Suprapubic skin (tissue), 4 donors: ENCODE measurements around the gene RASA3. TPM values are rescaled to one million over a fixed set of nuclear protein-coding genes. Genes with fewer than 3 reads are reported as not detected.
A peak's percentile ranks its signal among the peaks of the same experiment; 100 is the strongest.

Experiments used
- DNase-seq, 2 donors: peaks; one replicate each; pipeline ENCODE4 v3.0.0-alpha.2; 2019; ENCODE audit warnings: low spot score in 2 of 2
- H3K27ac ChIP-seq: fragments of 200-600 bp; sonication (generic); one replicate; pipeline ENCODE4 v1.5.1; 2019
- H3K27me3 ChIP-seq: fragments of 200-600 bp; sonication (generic); one replicate; pipeline ENCODE4 v1.5.1; 2019
- H3K36me3 ChIP-seq: fragments of 200-600 bp; sonication (generic); one replicate; pipeline ENCODE4 v1.5.1; 2019
- H3K4me1 ChIP-seq: fragments of 200-600 bp; sonication (generic); one replicate; pipeline ENCODE4 v1.5.1; 2019
- H3K4me3 ChIP-seq: fragments of 200-600 bp; sonication (generic); one replicate; pipeline ENCODE4 v1.5.1; 2019; ENCODE audit warnings: mild to moderate bottlenecking
- H3K9me3 ChIP-seq: fragments of 200-600 bp; sonication (generic); one replicate; pipeline ENCODE4 v1.5.1; 2019
- EP300 ChIP-seq: sonication (generic); formaldehyde crosslinking; IDR thresholded peaks from one replicate; pipeline ENCODE4 v1.6.1; 2017; ENCODE audit warnings: antibody characterized with exemption
- POLR2A ChIP-seq, 2 donors: fragments of 450-650 bp; IDR thresholded peaks; one replicate each; pipeline ENCODE4 v1.6.1; 2017; ENCODE audit warnings: antibody characterized with exemption in 2 of 2, mild to moderate bottlenecking in 2 of 2, moderate library complexity in 2 of 2
- POLR2AphosphoS5 ChIP-seq, 3 donors: sonication (generic); formaldehyde crosslinking; IDR thresholded peaks; one replicate each; pipeline ENCODE4 v1.6.1; 2017; ENCODE audit warnings: antibody characterized with exemption in 3 of 3
- WGBS: methylation state at CpG from one replicate; pipeline ENCODE4 v1.1.5; 2018; 5-methylcytosine and 5-hydroxymethylcytosine counted together
- total RNA-seq, 4 donors: library from RNA; depleted of rRNA; stranded (reverse); fragments of >200 nt; gene quantifications; one replicate each; pipeline ENCODE4 v1.1.0, GENCODE V29; 2016
- TF ChIP-seq, protein P1 (sequence below), 2 donors: fragments of 200-600 bp in 1 of 2; fragments of 450-650 bp in 1 of 2; sonication (generic) in 1 of 2; IDR thresholded peaks; one replicate each; pipeline ENCODE4 v1.5.1; 2016 to 2019; ENCODE audit warnings: antibody characterized with exemption in 2 of 2, mild to moderate bottlenecking in 1 of 2, moderate library complexity in 1 of 2

The RASA3 gene
- total RNA-seq, 4 donors from 2014 or later, result 15.3 to 37.1 (median 16.4) TPM

- no peak overlapping the region for H3K4me3 ChIP-seq
- DNase-seq, result no peak
- H3K4me1 ChIP-seq, result peaks cover 29% of the 10 kb centered on the region
- no peak overlapping the region for H3K27ac ChIP-seq
- TF ChIP-seq, protein P1, sequence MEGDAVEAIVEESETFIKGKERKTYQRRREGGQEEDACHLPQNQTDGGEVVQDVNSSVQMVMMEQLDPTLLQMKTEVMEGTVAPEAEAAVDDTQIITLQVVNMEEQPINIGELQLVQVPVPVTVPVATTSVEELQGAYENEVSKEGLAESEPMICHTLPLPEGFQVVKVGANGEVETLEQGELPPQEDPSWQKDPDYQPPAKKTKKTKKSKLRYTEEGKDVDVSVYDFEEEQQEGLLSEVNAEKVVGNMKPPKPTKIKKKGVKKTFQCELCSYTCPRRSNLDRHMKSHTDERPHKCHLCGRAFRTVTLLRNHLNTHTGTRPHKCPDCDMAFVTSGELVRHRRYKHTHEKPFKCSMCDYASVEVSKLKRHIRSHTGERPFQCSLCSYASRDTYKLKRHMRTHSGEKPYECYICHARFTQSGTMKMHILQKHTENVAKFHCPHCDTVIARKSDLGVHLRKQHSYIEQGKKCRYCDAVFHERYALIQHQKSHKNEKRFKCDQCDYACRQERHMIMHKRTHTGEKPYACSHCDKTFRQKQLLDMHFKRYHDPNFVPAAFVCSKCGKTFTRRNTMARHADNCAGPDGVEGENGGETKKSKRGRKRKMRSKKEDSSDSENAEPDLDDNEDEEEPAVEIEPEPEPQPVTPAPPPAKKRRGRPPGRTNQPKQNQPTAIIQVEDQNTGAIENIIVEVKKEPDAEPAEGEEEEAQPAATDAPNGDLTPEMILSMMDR (IDR thresholded peaks at IDR 0.05), result no peak
- TF ChIP-seq POLR2A (IDR thresholded peaks at IDR 0.05), result no peak
- no peak for TF ChIP-seq EP300
- TF ChIP-seq POLR2AphosphoS5 (IDR thresholded peaks at IDR 0.05), result no peak
- WGBS, result 67% methylated on average over 8 of the region's 19 CpGs
- no peaks in the 10 kb centered on the region for H3K9me3 ChIP-seq
- H3K36me3 ChIP-seq, result peaks cover 4% of the 10 kb centered on the region
- H3K27me3 ChIP-seq, result no peaks in the 10 kb centered on the region
Measured at GRCh38 chr13:114038211-114038613, 94.2 kb downstream of the RASA3 start.

DNA sequence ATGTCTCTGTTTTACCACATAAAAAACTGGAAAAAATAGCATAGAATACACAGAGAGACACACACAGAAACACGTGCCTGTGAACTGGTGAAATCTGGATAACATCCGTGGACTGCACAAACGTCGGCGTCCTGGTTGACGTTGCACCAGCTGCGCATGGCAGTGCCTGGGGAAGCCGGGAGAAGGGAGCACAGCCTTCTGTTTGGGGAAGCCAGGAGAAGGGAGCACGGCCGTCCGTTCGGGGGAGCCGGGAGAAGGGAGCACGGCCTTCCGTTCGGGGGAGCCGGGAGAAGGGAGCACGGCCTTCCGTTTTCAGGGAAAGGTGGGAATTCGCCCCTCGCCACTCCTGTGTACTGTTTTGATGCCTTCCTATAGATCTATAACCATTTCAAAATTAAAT is 94.7 kb downstream of the RASA3 start:
- DNase-seq, result no peak
- Histone ChIP-seq H3K9me3 (no peaks in the 10 kb centered on the region), H3K27me3 (no peaks in the 10 kb centered on the region), H3K27ac (no peak overlapping the region), H3K4me3 (no peak overlapping the region), H3K36me3 (peaks cover 2% of the 10 kb centered on the region), H3K4me1 (peaks cover 27% of the 10 kb centered on the region)
- WGBS, result 89% methylated on average over 21 of the region's 21 CpGs
- TF ChIP-seq, protein P1 (IDR thresholded peaks at IDR 0.05), result no peak
- TF ChIP-seq EP300 (no peak), POLR2AphosphoS5 (IDR thresholded peaks at IDR 0.05) (no peak), POLR2A (IDR thresholded peaks at IDR 0.05) (no peak)

DNA sequence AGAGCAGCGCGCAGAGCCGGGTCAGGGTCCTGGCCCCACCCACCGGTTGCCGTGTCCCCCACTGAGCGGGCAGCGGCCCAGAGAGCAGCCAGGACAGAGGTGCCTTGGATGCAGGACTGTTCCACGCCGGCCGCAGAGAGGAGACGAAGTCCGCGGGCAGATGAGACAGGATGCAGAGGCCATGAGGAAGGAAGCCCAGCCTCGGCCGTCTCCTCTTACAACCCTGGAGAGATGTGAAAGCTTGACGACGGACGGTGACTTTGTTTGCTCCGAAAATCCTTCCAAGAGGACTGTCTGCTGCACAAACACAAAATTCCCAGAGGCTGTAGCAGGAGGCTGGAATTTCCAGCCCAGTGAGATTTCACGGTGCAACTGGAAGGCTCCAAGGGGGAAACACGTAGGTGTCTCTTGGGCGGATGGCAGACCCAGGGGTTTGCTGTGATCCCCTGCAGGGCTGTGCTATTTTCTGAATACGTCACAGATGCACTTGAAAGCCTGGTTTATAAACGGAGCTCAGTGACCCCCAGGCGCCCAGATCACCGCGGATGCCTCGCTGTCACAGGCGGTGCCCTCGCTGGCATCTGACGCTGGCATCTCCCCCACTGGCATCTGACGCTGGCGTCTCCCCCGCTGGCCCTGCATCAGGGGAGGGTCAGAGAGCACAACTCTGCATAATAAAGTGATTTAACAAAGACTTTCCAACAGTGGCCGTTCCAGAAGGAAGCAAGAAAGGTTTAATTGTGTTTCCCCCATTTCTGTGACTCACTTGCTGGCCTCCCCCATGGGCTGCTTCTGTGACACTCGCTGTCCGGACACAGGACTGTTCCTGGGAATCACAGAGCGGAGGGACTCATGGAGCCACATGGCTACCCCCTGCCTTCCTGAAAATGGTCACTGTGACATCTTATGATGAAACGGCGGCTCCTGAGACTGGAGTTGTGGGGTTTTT is 96.6 kb downstream of the RASA3 start:
- no peaks in the 10 kb centered on the region for H3K27me3 ChIP-seq
- H3K9me3 ChIP-seq, result no peaks in the 10 kb centered on the region
- H3K4me1 ChIP-seq, result peaks cover 41% of the 10 kb centered on the region
- WGBS, result 21% methylated on average over 39 of the region's 40 CpGs
- peak overlapping the region; percentile 19 for H3K4me3 ChIP-seq
- no peak for DNase-seq
- H3K36me3 ChIP-seq, result no peaks in the 10 kb centered on the region
- TF ChIP-seq POLR2AphosphoS5 (IDR thresholded peaks at IDR 0.05) (no peak), EP300 (no peak), POLR2A (IDR thresholded peaks at IDR 0.05) (no peak)
- TF ChIP-seq, protein P1 (IDR thresholded peaks at IDR 0.05), result no peak
- peak overlapping the region; percentile 64 for H3K27ac ChIP-seq

GRCh38 chr13:114035186-114035582 is 97.2 kb downstream of the RASA3 start:
- Histone ChIP-seq H3K27me3 (no peaks in the 10 kb centered on the region), H3K27ac (peak overlapping the region; percentile 64), H3K9me3 (no peaks in the 10 kb centered on the region), H3K4me3 (peak overlapping the region; percentile 19), H3K4me1 (peaks cover 41% of the 10 kb centered on the region), H3K36me3 (no peaks in the 10 kb centered on the region)
- DNase-seq, result no peak
- WGBS, result 79% methylated on average over 10 of the region's 10 CpGs
- TF ChIP-seq POLR2A (IDR thresholded peaks at IDR 0.05) (no peak), EP300 (no peak), POLR2AphosphoS5 (IDR thresholded peaks at IDR 0.05) (no peak)
- TF ChIP-seq, protein P1 (IDR thresholded peaks at IDR 0.05), result no peak

DNA sequence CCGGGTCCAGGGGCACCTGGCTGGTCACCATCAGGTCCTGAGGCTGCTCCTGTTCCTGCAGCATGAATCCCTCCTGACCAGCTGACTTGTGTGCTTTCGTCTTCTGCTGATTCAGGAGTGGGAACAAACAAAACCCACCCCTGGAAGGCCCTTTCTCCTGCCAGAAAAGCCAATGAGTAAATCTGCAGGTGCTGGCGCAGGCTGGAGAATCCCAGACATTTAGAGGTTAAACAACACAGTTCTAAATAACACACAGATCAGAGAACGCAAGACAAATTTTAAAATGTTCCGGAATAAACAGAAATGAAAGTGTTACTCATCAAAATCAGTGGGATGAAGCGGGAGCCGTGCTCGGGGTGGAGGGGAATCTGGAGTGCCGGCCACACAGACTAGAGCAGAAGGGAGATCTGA is 97.9 kb downstream of the RASA3 start:
- Histone ChIP-seq H3K4me3 (peak overlapping the region; percentile 16), H3K27ac (no peak overlapping the region), H3K36me3 (no peaks in the 10 kb centered on the region), H3K9me3 (no peaks in the 10 kb centered on the region), H3K27me3 (no peaks in the 10 kb centered on the region), H3K4me1 (peaks cover 41% of the 10 kb centered on the region)
- DNase-seq, result no peak
- WGBS, result 71% methylated on average over 9 of the region's 9 CpGs
- TF ChIP-seq POLR2A (IDR thresholded peaks at IDR 0.05) (no peak), POLR2AphosphoS5 (IDR thresholded peaks at IDR 0.05) (no peak), EP300 (no peak)
- TF ChIP-seq, protein P1 (IDR thresholded peaks at IDR 0.05), result no peak
